ENCODE measurements around the gene CIT.
"Not testable (repeated sequence)": the region's sequence is repeated elsewhere in the genome, so short reads cannot be mapped to it uniquely, and the experiment has no call there.

Gene CIT

GRCh38 chr12:119669744-119670472, 207.2 kb downstream of the CIT start:
- peak; percentile 91 for DNase-seq

GRCh38 chr12:119668324-119668841, 208.7 kb downstream of the CIT start:
- peak; percentile 44 for DNase-seq

GRCh38 chr12:119667577-119668323, 209.4 kb downstream of the CIT start, which contains the start of gene PRKAB1:
Gene PRKAB1, plus strand, starts transcription at chr12:119668133. Its CDS starts 112 bp downstream, at chr12:119668245.
- peak; percentile 98 for DNase-seq

- DNase-seq, result no peak
Observed at GRCh38 chr12:119666900-119667576, 210.1 kb downstream of the CIT start.

GRCh38 chr12:119666226-119666795, 210.8 kb downstream of the CIT start:
- no peak for DNase-seq

GRCh38 chr12:119665164-119665929, 211.8 kb downstream of the CIT start:
- no peak for DNase-seq

- no peak for DNase-seq
Observed at GRCh38 chr12:119664642-119665041, 212.5 kb downstream of the CIT start.

GRCh38 chr12:119661882-119662281, 215.2 kb downstream of the CIT start:
- no peak for DNase-seq

- no peak for DNase-seq
Observed at GRCh38 chr12:119660076-119660475, 217.0 kb downstream of the CIT start.

GRCh38 chr12:119659289-119659897, 217.7 kb downstream of the CIT start:
- DNase-seq, result no peak

GRCh38 chr12:119658166-119658565, 219.0 kb downstream of the CIT start:
- not testable (repeated sequence) for DNase-seq

GRCh38 chr12:119657001-119657400, 220.1 kb downstream of the CIT start:
- not testable (repeated sequence) for DNase-seq

GRCh38 chr12:119652665-119653064, 224.5 kb downstream of the CIT start:
- no peak for DNase-seq

- DNase-seq, result no peak
Observed at GRCh38 chr12:119649202-119649808, 227.8 kb downstream of the CIT start.

GRCh38 chr12:119645535-119646059, 231.5 kb downstream of the CIT start:
- no peak for DNase-seq

- DNase-seq, result no peak
Observed at GRCh38 chr12:119644930-119645329, 232.2 kb downstream of the CIT start.

GRCh38 chr12:119642986-119643385, 234.1 kb downstream of the CIT start:
- DNase-seq, result no peak
